ENCODE data around the gene NNT.
A peak's percentile ranks its signal among the peaks of the same experiment; 100 is the strongest.

- peak in 1 of 2 donors; percentile 4 for TF ChIP-seq CTCF (conservative IDR thresholded peaks at IDR 0.05 in 1 of 2, IDR thresholded peaks at IDR 0.05 in 1 of 2; ENCODE audit: extremely low read depth in 1 of 2, insufficient read depth in 1 of 2, low read depth in 1 of 2, low read length in 2 of 2)
- TF ChIP-seq EZH2 (IDR thresholded peaks at IDR 0.05; ENCODE audit: borderline replicate concordance, low read length), result no peak
Observed at GRCh38 chr5:43646992-43647391, 44.0 kb downstream of the NNT start.

Data from mammary epithelial cell (primary cell).